ENCODE data around the gene SAG.

DNA sequence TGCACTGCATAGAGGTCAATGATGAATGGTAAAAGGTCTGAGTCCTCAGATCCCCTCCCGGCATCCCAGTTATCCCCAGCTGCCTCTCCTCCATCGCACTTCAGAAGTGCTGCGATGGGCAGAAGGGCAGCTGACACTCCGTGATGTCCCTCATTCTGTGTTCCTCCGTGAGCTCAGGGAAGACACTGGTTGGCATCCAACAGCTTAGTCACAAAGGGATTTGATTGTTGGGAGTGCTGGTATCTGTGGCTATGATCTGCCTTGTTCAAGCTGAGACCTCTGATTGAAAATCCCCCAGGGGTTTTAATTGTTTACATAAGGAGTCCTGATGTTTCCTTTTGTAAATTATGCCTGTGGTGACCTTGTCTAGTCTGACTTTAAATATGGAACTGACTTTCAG lies 19.0 kb upstream of the SAG start:
- TF ChIP-seq, protein P1, sequence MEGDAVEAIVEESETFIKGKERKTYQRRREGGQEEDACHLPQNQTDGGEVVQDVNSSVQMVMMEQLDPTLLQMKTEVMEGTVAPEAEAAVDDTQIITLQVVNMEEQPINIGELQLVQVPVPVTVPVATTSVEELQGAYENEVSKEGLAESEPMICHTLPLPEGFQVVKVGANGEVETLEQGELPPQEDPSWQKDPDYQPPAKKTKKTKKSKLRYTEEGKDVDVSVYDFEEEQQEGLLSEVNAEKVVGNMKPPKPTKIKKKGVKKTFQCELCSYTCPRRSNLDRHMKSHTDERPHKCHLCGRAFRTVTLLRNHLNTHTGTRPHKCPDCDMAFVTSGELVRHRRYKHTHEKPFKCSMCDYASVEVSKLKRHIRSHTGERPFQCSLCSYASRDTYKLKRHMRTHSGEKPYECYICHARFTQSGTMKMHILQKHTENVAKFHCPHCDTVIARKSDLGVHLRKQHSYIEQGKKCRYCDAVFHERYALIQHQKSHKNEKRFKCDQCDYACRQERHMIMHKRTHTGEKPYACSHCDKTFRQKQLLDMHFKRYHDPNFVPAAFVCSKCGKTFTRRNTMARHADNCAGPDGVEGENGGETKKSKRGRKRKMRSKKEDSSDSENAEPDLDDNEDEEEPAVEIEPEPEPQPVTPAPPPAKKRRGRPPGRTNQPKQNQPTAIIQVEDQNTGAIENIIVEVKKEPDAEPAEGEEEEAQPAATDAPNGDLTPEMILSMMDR (IDR thresholded peaks at IDR 0.05): no peak
- TF ChIP-seq POLR2A (IDR thresholded peaks at IDR 0.05): no peak

Data from adrenal gland (tissue), 5 donors.